Hair follicle dermal papilla cell (primary cell): Measurements from ENCODE around the gene ACTL7A. TPM values are rescaled to one million over a fixed set of nuclear protein-coding genes. Genes with fewer than 3 reads are reported as not detected.

ENCODE experiments used
- small RNA-seq: library from RNA; depleted of rRNA; stranded (forward); fragments of <200 nt; gene quantifications from one replicate; pipeline ENCODE3, GENCODE V24; 2012
- total RNA-seq: library from RNA; depleted of rRNA; stranded (reverse); fragments of >200 nt; gene quantifications from 2 replicates; pipeline ENCODE4 v1.2.3, GENCODE V29; 2012

The ACTL7A gene, protein sequence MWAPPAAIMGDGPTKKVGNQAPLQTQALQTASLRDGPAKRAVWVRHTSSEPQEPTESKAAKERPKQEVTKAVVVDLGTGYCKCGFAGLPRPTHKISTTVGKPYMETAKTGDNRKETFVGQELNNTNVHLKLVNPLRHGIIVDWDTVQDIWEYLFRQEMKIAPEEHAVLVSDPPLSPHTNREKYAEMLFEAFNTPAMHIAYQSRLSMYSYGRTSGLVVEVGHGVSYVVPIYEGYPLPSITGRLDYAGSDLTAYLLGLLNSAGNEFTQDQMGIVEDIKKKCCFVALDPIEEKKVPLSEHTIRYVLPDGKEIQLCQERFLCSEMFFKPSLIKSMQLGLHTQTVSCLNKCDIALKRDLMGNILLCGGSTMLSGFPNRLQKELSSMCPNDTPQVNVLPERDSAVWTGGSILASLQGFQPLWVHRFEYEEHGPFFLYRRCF
- not detected in 2 replicates for total RNA-seq

DNA sequence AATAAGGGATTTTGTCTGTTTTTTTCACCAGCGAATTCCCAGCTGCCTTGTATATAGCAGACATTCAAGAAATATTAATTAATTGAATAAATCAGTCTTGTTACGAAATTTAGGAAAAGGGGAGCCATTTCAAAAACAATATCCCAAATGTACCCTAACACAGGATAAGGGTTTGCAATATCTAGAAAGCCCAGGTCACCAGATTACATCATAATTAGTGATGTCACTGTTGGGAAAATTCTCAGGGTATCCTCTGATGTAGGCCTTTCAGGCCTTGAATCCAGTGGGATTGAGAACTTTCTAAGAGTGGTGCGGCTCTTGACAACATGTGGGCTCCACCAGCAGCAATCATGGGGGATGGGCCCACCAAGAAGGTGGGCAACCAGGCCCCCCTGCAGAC, at the start of gene ACTL7A:
Gene ACTL7A (plus strand): TSS at position 270 of the 400 bp plus-strand sequence. CDS start 57 bp downstream, at position 327.

DNA sequence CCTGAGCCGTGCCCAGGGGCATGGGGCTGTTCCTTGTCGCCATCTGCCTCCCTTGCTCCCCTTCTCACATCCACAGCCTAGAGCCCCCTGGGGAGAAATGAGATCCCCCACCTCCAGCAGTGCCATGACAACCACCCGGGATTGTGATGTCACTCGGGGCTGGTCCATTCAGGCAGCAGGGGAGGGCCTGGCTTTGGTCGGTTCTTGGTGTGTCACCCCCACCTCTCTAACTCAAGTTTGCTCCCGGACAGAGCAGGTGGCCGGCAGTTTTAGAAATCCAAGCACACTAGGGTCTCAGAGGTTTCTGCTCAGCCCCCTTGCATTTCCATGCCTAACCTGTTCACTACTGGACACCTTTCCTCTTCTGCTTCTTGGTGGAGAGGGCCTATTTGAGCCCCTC, 6.2 kb upstream of the ACTL7A start, which contains the start of gene ACTL7B:
Gene ACTL7B (minus strand): TSS at position 99 of the 400 bp plus-strand sequence. CDS start 56 bp downstream, at position 43.

Small RNA genes within 50 kb of the gene (small RNA-seq; reads per million reads assigned to genes)
- 1.2 reads per million, percentile 23 among the genes with 10 or more reads in this experiment for gene AL359692.1

Other genes starting within 250 kb of the ACTL7A start
- under 0.01 TPM in 1 of 2 replicates, not detected in the other for gene ACTL7B, start 6.3 kb upstream of the ACTL7A start, total RNA-seq
- 19.6 and 28.2 TPM in 2 replicates for gene ELP1, start 71.9 kb downstream of the ACTL7A start, total RNA-seq
- gene ABITRAM, start 72.1 kb downstream of the ACTL7A start, total RNA-seq, result 5.6 and 7.1 TPM in 2 replicates
- 108 and 143 TPM in 2 replicates for gene CTNNAL1, start 151.2 kb downstream of the ACTL7A start, total RNA-seq